ENCODE measurements around the gene ZNF260.
"Not testable (repeated sequence)": the region's sequence is repeated elsewhere in the genome, so short reads cannot be mapped to it uniquely, and the experiment has no call there.

ZNF260 gene

GRCh38 chr19:36528194-36528920, at the start of gene ZNF260:
ZNF260 (minus strand) TSS chr19:36528271; CDS start chr19:36515238, 13,033 bp downstream.
- peak; percentile 72 for DNase-seq (ENCODE audit: low read depth, low spot score)

DNA sequence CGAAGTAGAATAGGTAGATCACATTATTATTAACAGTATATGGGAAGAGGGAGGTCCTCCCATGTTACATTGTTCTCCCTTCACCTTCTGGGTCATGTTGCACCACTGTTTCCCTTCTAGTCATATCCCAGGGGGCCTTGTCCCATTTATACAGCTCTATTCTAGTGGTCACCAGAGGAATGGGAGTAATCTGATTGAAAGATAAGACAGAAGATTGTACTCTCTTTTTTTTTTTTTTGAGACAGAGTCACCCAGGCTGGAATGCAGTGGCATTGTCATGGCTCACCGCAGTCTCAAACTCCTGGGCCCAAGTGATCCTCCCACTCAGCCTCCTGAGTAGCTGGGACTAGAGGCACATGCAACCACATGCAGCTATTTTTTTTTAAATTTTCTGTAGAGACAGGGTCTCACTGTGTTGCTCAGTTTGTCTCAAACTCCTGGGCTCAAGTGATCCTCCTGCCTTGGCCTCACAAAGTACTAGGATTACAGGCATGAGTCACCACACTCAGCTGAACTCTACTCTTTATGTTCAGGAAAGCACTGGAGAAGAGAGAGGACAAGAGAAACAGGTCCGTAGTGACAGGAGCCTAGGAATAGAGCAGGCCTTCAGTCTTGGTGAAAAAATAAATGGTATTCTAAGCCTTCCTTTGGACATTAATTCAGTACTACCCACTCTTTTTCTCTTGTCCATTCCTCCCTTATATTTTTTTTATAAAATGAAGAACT, 49.4 kb upstream of the ZNF260 start:
- no peak for DNase-seq (ENCODE audit: low read depth, low spot score)

DNA sequence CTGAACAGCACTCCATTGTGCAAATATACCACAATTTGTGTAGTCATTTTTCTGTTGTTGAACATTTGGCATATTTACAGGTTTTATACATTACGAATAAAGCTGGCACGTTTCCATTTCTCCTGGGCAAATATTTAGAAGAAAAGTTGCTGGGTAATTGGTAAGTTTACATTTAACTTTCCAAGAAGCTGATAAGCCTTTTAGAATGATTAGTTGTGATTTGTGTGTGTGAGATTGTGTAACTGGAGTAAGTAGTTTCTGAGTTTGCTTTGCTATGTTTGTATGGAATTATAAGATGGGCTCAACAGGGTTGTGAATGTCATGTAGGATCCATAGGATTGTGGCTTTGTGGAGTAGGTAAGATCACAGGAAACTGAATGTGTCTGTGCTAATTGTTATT, 46.7 kb upstream of the ZNF260 start:
- no peak for DNase-seq (ENCODE audit: low read depth, low spot score)

DNA sequence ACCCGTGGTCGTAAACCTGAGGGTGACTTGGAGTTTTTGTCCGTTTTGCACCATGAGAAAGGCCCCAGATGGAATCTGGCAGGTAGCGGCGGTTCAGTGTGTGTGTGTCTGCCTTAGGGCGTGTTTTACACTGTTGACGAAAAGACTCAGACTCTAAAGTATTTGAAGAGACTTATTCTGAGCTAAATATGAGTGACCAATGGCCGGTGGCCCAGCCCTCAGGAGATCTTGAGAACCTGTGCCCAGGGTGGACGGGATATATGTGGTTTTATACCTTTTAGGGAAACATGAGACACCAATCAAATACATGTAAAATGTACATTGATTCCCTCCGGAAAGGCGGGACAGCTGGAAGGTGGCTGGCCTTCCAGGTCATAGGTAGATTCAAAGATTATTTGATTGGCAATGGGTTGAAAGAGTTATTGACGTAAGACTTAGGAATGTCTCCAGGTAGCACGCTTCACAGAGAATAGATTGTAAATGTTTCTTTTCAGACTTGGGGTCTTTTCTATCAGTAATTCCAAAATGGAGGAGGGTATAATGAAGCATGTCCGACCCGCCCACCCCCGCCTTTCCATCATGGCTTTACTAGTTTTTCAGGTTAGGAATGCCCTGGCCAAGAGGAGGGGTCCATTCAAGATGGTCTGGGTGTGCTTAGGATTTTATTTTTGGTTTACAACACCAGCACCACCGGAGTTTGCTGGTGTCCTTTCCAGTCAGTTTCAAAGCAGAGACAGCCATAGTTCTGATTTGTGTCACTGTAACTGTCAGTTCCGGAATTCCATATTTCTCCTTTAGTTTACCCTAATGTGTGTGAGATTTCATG, 46.0 kb upstream of the ZNF260 start:
- DNase-seq (ENCODE audit: low read depth, low spot score), result no peak

DNA sequence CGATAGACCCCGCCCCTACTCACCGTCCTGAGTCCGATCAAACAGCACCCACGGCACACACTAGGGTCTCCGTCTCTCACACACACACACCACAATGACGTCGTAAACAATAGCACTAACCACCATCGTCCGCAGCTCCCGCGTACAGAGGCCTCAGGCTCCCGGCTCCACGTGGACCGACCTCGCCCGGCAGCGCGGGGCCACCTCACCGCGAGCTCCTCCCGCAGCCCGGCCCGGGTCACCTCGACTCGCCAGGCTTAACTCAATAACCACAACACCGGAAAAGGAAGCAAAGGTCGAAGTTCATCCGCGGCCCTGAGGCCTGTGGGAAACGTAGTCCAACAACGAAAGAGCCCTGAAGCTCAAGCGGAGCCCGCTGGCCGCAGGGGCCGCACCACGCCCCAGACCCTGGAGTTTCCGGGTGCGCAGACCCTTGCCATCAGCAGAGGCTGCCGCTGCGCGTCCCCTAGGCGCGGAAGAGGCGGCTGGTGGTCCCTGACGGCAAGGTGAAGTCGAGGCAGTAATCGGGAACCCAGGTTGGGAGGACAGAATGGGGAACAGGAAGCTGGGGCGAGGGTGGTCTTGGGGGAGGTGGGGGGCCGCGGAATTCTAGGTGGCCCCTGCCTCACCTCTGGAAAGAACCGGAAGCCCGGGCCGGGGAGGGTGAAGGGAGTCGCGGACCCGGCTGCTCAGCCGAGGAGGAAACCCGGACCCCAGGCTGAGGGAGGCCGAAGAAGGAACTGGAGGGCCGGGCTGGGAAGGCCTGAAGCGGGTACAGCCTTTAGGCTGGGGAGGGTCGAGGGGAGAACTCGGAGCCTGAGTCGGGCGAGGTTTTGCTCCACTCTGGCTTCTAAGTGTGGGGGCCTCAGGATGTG, 45.2 kb upstream of the ZNF260 start, which contains the start of gene ZNF529:
TSS of gene ZNF529 (minus strand) at position 273 of the 875 bp plus-strand sequence. CDS start 946 bp downstream, outside the sequence.
- peak; percentile 61 for DNase-seq (ENCODE audit: low read depth, low spot score)

- no peak for DNase-seq (ENCODE audit: low read depth, low spot score)
Observed at GRCh38 chr19:36572593-36573019, 44.5 kb upstream of the ZNF260 start.

- no peak for DNase-seq (ENCODE audit: low read depth, low spot score)
Observed at GRCh38 chr19:36564391-36564790, 36.3 kb upstream of the ZNF260 start.

DNA sequence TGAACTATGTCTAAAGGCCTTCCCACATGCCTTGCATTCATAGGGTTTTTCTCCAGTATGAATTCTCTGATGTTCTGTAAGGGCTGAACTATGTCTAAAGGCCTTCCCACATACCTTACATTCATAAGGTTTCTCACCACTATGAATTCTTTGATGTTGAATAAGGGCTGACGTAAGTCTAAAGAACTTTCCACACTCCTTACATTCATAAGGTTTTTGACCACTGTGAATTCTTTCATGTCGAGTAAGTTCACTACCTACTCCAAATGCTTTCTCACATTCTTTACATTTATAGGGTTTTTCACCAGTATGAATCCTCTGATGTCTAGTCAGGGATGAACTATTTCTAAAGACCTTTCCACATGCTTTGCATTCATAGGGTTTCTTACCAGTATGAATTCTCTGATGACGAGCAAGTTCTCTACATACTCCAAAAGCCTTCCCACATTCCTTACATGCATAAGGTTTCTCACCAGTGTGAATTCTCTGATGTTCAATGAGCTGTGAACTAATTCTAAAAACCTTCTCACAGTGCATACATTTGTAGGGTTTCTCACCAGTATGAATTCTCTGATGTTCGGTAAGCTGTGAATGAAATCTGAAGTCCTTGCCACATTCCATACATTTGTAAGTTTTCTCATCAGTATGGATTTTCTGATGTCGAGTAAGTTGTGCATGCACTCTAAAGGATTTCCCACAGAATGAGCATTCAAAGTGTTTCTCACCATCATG, 19.1 kb upstream of the ZNF260 start:
- DNase-seq (ENCODE audit: low read depth, low spot score), result no peak

DNA sequence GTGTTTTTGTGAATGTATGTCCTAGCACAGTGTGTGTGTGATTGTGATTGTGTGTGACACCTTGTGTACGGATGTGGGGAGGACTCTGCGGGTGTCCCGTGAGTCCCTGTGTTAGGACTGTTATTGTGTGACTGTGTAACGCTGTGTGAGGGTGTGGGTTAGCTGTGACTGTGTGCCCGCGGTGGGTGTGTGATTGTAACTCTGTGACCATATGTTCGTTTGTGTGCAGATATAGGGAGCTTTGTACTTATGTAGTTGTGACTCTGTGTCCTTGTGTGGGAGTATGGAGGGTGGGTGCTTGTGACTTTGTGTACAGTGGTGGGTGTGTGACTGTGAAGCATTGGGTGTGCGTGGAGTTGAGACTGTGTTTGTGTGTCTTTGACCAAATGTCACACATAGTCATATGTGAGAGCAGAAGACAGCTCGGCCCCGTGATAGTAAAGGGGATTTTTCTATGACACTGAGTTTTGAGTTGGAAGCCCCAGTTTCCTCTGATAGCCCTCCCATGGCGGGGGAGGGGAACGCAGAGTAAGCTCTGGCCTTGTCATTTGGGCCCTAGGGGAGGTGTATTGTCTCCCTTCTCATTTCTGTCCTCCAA, 949 bp upstream of the ZNF260 start:
- no peak for DNase-seq (ENCODE audit: low read depth, low spot score)

DNA sequence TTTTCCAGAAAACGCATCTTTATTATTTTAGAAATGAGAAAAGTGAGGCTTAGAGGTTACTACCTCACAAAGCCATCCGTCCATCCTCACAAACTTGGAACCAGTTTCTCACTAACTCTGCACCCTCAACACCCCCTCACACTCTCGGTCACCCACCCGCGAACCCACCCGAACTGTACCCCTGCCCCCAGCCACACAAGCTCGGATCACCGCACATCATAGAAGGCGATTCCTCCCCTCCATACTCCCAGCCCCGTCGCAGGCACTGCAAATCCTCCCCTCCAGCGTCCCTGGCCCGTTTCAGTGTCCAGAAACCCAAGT, 238 bp downstream of the ZNF260 start:
- no peak for DNase-seq (ENCODE audit: low read depth, low spot score)

DNA sequence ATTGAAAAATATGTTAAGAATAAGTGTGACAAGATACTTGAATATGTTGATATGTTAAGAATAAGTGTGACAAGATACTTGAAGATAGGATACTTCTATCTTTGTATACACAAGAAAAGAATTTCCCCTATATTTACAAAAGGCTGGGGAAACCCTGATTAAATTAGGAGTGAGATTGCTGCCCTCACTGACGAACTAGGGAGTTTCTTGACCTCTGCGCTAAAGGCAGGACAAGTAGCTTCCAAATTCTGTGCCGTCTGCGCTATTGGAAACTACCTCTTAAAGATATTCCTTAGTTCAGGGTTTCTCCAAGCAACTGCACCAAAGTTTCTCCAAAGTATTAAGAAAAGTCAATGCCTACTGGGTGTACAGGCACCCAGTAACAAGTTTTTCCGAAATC, 730 bp downstream of the ZNF260 start:
- no peak for DNase-seq (ENCODE audit: low read depth, low spot score)

DNA sequence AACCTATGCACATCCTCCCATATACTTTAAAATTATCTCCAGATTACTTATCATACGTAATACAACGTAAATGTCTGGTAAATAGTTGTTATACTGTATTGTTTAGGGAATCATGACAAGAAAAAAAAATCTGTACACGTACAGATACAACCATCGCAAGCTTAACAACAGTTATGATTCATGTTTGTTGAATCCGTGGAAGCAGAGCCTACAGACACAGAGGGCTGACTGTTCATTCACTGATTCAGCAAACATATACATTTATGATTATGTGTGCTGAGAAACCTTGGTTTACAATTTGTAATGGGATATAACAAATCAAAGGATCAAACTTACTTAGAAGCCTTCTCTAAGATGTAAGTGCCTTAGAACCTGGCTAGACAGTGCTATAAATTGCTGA, 1.5 kb downstream of the ZNF260 start:
- no peak for DNase-seq (ENCODE audit: low read depth, low spot score)

GRCh38 chr19:36524617-36525016, 3.5 kb downstream of the ZNF260 start:
- no peak for DNase-seq (ENCODE audit: low read depth, low spot score)

DNA sequence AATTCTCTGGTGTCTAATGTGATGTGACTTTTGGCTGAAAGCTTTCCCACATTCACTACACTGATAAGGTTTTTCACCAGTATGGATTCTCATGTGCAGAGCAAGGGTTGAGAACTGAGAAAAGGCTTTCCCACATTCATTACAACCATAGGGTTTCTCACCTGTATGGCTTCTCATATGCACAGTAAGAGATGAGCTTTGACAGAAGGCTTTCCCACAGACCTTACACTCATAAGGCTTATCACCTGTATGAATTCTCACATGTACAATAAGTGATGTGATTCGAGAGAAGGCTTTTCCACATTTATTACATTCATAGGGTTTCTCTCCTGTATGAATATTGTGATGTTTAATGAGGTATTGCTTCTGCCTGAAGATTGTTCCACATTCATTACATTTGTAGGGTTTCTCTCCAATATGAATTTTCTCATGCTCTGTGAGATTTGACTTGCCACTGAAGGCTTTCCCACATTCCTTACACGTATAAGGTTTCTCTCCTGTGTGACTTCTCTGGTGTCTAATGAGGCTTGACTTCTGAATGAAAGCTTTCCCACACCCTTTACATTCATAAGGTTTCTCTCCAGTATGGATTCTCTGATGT, 14.0 kb downstream of the ZNF260 start:
- no peak for DNase-seq (ENCODE audit: low read depth, low spot score)

- no peak for DNase-seq (ENCODE audit: low read depth, low spot score)
Observed at GRCh38 chr19:36508325-36508724, 19.7 kb downstream of the ZNF260 start.

DNA sequence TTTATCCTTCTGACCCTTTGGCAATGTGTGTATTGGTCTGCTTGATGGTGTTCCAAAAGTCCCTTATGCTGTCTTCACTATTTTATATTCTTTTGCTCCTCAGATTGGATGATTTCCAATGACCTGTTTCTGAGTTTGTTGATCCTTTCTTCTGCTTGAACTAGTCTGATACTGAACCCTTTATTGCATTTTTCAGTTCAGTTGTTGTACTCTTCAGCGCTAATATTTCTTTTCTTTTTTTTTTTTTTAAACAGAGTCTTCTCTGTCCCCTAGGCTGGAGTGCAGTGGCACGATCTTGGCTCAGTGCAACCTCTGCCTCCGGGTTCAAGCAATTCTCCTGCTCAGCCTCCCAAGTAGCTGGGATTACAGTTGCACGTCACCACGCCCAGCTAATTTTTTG, 26.1 kb downstream of the ZNF260 start:
- no peak for DNase-seq (ENCODE audit: low read depth, low spot score)

GRCh38 chr19:36497001-36497400, 31.1 kb downstream of the ZNF260 start:
- DNase-seq (ENCODE audit: low read depth, low spot score), result no peak

- not testable (repeated sequence) for DNase-seq (ENCODE audit: low read depth, low spot score)
Observed at GRCh38 chr19:36492689-36493453, 35.2 kb downstream of the ZNF260 start.

DNA sequence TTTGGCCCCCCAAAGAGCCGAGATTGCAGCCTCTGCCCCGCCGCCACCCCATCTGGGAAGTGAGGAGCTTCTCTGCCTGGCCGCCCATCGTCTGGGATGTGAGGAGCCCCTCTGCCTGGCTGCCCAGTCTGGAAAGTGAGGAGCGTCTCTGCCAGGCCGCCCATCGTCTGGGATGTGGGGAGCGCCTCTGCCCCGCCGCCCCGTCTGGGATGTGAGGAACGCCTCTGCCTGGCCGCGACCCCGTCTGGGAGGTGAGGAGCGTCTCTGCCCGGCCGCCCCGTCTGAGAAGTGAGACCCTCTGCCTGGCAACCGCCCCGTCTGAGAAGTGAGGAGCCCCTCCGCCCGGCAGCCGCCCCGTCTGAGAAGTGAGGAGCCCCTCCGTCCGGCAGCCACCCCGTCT, 37.2 kb downstream of the ZNF260 start:
- not testable (repeated sequence) for DNase-seq (ENCODE audit: low read depth, low spot score)

Data from activated naive CD8-positive, alpha-beta T cell treated with anti-CD3 and anti-CD28 coated beads, Interleukin-2, amount 50 U/mL, for 16 hours (primary cell).